Measurements from ENCODE around the gene SLC39A1.
A peak's percentile ranks its signal among the peaks of the same experiment; 100 is the strongest.

Gene SLC39A1

DNA sequence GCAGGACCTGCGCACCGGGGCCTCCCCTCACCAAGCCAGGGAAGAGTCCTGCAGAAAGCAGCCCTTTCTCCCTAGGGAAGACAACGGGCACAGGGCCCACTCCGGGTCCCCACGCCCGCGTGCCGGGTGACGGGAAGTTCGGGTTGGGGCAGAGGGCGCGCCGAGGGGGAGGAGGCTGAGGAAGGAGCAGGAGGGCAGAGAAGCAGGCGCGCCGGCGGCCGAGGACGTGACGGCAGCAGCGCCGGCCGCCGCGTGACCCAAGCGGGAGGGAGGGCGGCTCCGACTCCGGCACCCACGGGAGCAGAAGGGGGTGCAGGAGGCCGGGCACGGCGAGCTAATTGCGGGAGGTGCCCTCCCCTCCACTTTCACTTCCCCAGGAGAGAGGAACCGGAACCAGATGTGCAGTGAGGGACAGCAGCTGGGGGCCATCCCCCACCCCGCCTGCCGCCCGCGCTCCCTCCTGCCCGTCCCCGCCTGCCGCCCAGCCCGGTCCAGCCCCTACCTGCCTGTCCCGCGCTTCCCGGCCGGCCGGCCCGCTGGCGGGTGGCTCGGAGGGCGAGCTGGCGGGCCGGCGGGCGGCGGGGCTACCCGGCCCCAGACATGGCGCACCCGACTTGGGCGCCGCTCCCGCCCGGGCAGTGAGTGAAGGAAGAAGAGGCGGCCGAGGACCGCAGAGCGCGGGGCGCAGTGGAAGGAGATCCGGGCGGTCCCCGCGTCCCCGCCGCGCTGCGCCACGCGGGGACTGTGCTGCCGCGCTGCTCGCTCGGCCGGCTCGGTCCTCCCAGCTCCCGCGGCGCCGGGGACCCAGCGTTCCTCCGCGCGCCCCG, 17.3 kb downstream of the SLC39A1 start:
- no peaks in the 10 kb centered on the region for H3K9me3 Mint-ChIP-seq
- DNase-seq (ENCODE audit: low spot score in 2 of 2) = peak; percentile 61 to 88
- ATAC-seq = peak; percentile 73
- peaks cover 85% of the 10 kb centered on the region for H3K36me3 Mint-ChIP-seq
- H3K27ac Mint-ChIP-seq = peak overlapping the region; percentile 97
- peak overlapping the region; percentile 88 for H3K4me3 Mint-ChIP-seq
- peaks cover 62% of the 10 kb centered on the region for H3K4me1 Mint-ChIP-seq

DNA sequence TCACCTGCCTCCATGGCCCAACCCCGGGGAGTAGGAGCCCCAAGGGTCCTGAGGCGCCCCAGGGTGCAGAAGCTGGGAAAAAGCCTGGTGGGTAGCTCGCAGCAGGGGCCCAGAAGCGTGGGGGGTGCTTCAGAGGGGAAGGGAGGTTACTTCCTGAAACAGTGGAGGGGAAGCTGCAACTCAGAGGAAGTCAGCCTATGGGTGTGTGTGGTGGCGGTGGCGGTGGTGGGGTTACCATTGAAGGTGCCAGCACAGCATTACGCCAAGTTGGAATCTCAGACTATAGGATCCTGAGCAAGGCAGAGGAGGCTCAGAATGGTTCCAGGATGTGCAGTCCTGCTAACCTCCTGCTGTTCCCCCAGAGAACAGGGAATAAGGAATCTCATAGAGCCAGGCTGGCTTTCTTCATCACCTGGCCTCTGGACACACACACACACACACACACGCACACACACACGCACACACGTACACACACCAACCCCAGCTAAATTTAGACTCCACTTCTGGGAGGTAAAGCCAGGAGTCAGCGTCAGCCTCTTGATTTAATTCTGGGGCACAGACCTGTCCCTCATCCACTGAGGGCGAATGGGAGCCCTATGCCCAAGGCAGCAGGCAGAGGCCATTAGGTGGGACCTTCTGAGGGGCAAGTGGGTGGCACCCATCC, 18.1 kb downstream of the SLC39A1 start:
- ATAC-seq (peak; percentile 80), DNase-seq (ENCODE audit: low spot score in 2 of 2) (peak; percentile 47 to 87)
- Mint-ChIP-seq H3K9me3 (no peaks in the 10 kb centered on the region), H3K27ac (peak overlapping the region; percentile 97), H3K36me3 (peaks cover 85% of the 10 kb centered on the region), H3K4me1 (peaks cover 62% of the 10 kb centered on the region), H3K4me3 (peak overlapping the region; percentile 88)

DNA sequence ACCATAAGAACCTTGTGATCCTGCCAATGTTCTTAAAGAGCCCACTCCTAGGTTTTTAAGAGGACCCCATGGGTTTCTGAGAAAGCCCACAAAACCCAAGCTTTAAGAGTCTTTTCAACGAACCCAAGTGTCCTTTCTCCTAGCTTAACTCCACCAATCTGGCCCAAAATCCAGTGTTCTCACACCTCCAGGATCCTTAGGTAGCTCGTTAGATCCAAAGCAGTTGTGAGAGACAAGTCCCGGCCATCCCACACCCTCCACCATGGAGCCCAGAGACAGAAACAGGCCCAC, 18.6 kb downstream of the SLC39A1 start:
- Mint-ChIP-seq H3K4me3 (peak overlapping the region; percentile 88), H3K27ac (peak overlapping the region; percentile 97), H3K4me1 (peaks cover 62% of the 10 kb centered on the region), H3K36me3 (peaks cover 85% of the 10 kb centered on the region), H3K9me3 (no peaks in the 10 kb centered on the region)
- DNase-seq (ENCODE audit: low spot score in 2 of 2) (no peak), ATAC-seq (no peak)

DNA sequence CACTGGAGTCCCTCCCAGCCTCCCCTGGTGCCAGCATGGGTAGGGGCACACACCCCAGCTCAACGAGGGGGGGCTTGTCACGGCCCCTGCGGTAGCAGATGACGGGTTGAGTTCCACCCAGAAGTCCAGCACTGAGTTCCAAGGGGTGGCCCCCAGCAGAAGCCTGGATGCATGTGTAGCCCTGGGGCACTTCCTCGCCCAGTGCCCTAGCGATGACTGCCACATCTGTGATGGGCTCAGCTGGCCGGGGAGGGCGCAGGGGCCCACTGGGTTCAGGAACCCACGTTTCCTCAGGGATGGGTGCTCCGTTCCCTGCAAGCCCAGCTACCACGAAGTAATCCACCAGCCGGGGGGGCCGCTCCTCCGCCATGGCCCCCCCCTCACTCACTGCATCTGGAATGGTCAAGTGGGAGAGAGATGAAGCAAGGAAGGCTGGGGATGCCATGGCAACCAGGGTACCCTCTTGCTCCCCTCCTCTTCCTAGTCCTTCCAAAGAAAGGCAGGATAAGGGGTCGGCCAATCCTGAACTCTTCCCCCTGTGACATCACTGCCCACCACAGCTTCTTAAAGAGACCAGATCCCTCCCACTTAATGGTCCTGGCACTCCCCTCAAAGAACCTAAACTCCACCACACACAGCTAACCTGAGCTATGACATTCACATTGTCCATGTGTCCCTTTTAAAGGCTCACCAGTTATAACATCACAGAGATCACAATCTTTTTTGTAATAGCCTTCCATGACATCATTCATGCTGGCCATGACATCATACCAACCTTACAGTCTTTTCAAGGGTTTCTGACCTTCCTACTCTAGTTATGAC, 19.1 kb downstream of the SLC39A1 start:
- Mint-ChIP-seq H3K27ac (peak overlapping the region; percentile 97), H3K9me3 (no peaks in the 10 kb centered on the region), H3K4me1 (peaks cover 65% of the 10 kb centered on the region), H3K36me3 (peaks cover 87% of the 10 kb centered on the region), H3K4me3 (peak overlapping the region; percentile 88)
- no peak for DNase-seq (ENCODE audit: low spot score in 2 of 2)
- no peak for ATAC-seq

DNA sequence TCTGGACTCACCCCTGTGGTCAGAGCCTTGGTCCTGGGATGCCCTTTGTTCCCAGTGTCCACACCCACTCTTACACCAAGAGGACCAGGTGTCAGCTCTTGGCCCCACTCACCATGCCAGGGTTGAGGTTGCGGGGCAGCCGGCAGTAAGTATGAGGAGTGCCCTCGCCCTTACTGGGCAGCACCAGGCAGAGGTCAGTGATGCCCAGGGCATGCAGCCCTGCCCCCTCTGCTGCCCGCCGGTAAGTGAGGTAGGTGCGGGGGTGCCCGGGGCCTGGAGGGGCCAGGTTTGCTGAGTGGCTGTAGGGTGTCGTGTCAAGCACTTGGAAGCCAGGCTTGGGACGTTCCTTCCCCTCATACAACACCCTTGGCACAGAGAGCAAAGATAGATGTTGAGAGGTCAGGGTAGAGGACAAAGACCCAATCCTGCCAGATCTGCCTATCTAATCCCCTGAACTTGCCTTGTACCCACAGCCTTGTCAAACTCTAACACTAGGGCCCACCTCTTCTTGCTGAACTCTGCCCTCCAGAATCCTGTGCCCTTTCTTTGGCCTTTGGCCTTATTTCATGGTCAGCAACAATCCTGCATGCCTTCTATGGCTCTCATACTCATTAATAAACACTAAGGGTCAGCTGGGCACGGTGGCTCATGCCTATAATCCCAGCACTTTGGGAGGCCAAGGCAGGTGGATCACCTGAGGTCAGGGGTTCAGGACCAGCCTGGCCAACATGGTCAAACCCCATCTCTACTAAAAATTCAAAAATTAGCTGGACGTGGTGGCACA, 20.4 kb downstream of the SLC39A1 start:
- Mint-ChIP-seq H3K9me3 (no peaks in the 10 kb centered on the region), H3K27ac (peak overlapping the region; percentile 26), H3K36me3 (peaks cover 87% of the 10 kb centered on the region), H3K4me1 (peaks cover 59% of the 10 kb centered on the region), H3K4me3 (no peak overlapping the region)
- DNase-seq (ENCODE audit: low spot score in 2 of 2) = no peak
- no peak for ATAC-seq

DNA sequence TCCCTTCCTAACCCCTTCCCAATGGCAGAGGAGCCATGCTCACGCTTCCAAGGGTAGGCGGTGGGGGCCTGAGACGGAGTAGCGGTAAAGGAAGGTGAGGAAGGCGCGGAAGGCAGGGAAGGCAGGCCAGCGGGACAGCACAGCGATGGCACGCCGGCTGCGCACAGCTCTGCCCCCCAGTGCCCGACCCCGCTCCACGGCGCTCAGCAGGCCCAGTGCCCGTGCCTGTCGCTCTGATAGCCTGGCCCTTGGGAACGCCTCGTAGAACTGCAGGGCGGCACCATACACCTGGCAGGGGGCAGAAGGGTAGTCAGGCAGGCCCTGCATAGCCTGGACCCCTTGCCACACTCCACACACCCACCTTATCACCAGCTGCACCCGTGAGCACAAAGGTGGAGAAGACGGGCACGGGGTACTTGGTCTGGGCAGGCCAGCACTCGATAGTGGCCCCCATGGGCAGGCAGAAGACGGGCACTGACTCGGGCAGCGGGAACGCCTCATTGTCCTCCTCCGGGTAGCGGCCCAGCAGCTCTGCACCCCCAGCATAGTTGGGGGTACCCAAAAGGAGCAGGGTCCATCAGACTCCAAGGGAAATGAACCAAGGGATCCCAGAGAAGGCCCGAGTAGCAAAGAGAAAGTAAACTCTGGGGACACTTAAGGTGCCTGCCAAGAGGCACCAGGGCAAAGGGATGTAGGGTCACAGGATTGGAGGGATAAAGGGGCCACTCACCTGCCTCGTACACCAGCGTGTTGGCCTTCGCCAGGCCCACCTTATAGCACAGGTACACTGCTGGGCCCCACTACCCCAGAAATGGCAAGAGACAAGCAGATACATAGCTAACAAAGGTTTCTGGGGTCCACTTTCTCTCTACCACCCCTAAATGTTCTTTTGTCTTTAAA, 21.3 kb downstream of the SLC39A1 start:
- peak overlapping the region; percentile 26 for H3K27ac Mint-ChIP-seq
- no peaks in the 10 kb centered on the region for H3K9me3 Mint-ChIP-seq
- ATAC-seq = no peak
- no peak for DNase-seq (ENCODE audit: low spot score in 2 of 2)
- H3K36me3 Mint-ChIP-seq = peaks cover 87% of the 10 kb centered on the region
- H3K4me3 Mint-ChIP-seq = no peak overlapping the region
- H3K4me1 Mint-ChIP-seq = peaks cover 64% of the 10 kb centered on the region

DNA sequence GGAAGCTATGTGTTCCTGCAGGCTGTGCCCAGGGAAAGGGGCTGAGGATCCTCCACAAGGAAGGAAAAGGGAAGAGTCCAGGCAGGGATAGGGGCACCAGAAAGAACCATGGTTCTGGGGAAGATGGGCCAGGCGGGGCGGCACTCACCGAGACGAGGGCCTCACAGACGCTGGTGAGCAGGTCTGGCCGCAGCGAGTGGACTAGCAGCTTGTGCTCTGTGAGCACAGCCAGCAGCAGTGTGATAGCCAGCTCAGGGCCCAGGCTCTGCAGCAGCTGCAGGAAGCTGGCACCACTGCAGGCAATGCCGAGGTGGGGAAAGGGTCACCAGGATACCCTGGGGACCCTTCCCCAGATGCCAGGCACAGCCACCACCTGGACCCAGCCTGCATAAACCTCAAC, 22.6 kb downstream of the SLC39A1 start:
- ATAC-seq (no peak), DNase-seq (ENCODE audit: low spot score in 2 of 2) (no peak)
- no peaks in the 10 kb centered on the region for H3K9me3 Mint-ChIP-seq
- H3K4me1 Mint-ChIP-seq = peaks cover 67% of the 10 kb centered on the region
- peaks cover 95% of the 10 kb centered on the region for H3K36me3 Mint-ChIP-seq
- H3K27ac Mint-ChIP-seq = peak overlapping the region; percentile 77
- no peak overlapping the region for H3K4me3 Mint-ChIP-seq

DNA sequence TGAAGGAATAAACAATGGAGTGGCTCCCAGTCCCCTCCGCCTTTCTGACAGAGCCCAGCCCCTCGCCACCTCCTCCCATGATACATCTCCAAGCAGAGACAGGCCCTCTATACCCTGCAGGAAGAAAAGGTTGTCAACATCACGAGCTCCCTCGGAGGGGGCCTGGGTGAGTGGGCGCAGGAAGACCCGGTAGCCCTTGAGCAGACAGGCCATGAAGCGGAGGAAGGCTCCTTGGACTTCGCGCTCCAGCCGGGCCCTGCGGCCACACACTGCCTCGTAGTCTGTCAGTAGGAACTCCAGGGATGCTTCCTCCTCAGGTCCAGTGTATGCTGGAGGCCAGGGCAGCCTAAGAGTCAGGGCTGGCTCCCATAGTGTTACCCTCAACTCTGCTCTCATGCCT, 23.9 kb downstream of the SLC39A1 start:
- H3K9me3 Mint-ChIP-seq = no peaks in the 10 kb centered on the region

DNA sequence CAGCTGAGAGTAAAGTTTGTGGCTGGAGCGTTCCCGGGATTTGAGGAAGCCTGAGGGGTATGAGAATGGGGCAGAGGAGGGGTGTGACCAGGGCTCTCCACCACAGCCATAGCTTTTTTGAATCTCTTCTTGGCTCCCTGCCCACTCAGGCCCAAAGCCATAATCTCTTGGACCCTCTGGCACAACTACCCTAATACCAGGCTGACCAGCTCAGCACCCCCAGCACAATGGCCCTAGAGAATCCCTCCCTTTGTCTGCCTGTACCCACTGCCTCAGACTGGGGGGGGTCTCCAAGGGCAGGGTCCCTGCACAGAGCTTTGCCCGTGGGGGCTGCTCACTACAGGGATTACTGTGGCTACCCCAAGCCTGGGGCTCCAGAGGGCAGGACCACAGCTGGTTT, 24.3 kb downstream of the SLC39A1 start:
- DNase-seq (ENCODE audit: low spot score in 2 of 2) (no peak), ATAC-seq (no peak)
- Mint-ChIP-seq H3K27ac (peak overlapping the region; percentile 65), H3K36me3 (peaks cover 95% of the 10 kb centered on the region), H3K4me1 (peaks cover 54% of the 10 kb centered on the region), H3K9me3 (no peaks in the 10 kb centered on the region), H3K4me3 (no peak overlapping the region)

More for the DNA sequence above, 23.9 kb downstream of the SLC39A1 start:
- H3K27ac Mint-ChIP-seq = peak overlapping the region; percentile 65
- peaks cover 95% of the 10 kb centered on the region for H3K36me3 Mint-ChIP-seq
- no peak overlapping the region for H3K4me3 Mint-ChIP-seq
- H3K4me1 Mint-ChIP-seq = peaks cover 59% of the 10 kb centered on the region
- no peak for DNase-seq (ENCODE audit: low spot score in 2 of 2)
- no peak for ATAC-seq

DNA sequence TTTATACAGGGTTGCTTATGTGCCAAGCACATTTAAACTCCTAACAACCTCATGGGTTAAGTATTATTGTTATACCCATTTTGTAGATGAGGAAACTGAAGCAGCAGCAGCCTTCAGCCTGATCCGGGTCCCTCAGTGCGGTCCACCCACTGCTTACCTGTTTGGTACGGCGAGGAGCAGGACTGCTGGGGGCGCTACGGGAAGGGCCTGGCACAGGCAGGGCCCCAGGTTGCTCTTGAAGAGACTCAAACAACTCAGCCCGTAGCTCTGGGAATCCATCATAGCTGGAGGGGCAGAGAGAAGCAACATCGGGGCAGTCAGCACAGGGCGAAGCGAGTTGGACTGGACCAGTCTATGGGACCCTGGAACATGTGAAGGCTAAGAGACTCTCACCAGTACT, 26.0 kb downstream of the SLC39A1 start:
- Mint-ChIP-seq H3K9me3 (no peaks in the 10 kb centered on the region), H3K36me3 (peaks cover 96% of the 10 kb centered on the region), H3K27ac (peak overlapping the region; percentile 48), H3K4me3 (no peak overlapping the region), H3K4me1 (peaks cover 39% of the 10 kb centered on the region)
- ATAC-seq (no peak), DNase-seq (ENCODE audit: low spot score in 2 of 2) (no peak)

DNA sequence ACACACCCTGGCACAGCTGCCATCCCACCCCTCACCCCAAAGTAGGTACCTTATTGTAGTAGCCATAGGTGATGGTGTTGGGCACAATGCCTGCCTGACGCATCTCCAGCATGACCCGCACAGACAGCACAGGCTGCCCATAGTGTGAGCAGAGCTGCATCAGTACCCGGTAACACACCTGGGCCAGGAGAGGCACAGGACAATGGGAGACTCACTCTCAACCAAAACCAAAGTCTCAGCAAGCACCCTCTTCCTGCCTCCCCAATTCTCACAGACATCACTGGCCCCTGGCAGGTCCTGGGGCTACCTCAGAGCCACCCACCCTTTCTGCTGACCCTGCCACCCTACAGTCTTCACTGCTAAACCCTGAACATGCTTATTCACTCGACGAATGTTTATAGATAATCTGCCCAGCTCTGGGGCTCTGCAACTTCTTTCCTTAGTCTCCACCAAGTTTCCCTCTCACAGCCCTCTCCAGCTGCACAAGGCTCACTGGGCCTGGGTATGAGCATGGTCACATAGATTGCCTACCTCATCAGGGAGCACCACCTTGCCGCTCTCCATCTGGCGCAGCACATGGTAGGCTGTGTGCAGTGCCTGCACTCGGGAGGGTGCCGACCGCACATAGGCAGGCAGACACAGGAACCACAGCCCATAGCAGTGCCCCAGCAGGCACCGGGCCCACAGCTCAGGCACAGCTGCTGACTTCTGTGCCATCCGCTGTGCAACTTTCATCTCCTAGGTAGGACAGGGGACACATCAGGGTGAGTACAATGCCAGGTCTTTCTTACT, 27.1 kb downstream of the SLC39A1 start:
- ATAC-seq = no peak
- Mint-ChIP-seq H3K36me3 (peaks cover 99% of the 10 kb centered on the region), H3K4me1 (peaks cover 33% of the 10 kb centered on the region), H3K4me3 (no peak overlapping the region), H3K27ac (peak overlapping the region; percentile 48), H3K9me3 (no peaks in the 10 kb centered on the region)
- no peak for DNase-seq (ENCODE audit: low spot score in 2 of 2)

DNA sequence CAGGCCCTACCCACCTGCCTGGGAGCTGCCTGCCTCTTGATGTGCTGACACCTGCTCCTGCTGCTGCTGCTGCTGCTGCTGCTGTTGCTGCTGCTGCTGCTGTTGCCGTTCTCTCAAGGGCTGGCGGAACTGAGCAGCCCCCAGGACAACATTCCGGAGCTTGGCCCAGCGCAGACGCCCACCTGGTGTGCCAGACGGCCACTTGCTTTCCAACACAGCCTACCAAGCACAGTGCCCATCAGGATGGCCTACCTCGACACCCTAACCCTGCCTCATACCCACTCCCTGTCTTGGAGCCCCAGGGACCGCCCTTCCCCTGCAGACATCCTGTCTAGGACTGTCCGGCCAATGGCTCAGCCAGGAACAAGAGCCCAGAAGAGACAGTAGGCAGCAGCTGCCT, 28.6 kb downstream of the SLC39A1 start:
- ATAC-seq = no peak
- H3K36me3 Mint-ChIP-seq = peaks cover 99% of the 10 kb centered on the region
- H3K9me3 Mint-ChIP-seq = no peaks in the 10 kb centered on the region
- H3K4me3 Mint-ChIP-seq = no peak overlapping the region
- peak overlapping the region; percentile 26 for H3K27ac Mint-ChIP-seq
- peaks cover 18% of the 10 kb centered on the region for H3K4me1 Mint-ChIP-seq
- DNase-seq (ENCODE audit: low spot score in 2 of 2) = no peak

DNA sequence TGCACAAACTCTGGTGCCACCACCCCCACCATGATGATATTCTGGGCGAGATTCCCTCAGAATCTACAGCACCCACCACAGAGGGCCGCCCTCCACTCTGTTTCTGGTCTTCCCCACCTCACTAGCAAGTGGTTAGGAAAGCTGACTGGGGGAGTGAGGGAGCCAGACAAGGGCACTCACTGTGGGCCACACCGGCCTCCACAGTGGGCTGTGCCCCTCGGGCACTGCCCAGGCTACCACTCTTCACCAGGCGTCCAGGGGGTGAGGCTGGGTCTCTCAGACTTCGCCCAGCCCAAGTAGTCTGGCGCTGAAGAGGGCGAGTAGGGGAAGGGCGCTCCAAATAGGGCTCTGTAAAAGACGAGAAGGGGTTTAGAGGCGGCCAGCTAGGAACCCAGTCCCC, 29.4 kb downstream of the SLC39A1 start:
- ATAC-seq = no peak
- peaks cover 16% of the 10 kb centered on the region for H3K4me1 Mint-ChIP-seq
- no peaks in the 10 kb centered on the region for H3K9me3 Mint-ChIP-seq
- H3K27ac Mint-ChIP-seq = peak overlapping the region; percentile 26
- H3K36me3 Mint-ChIP-seq = peaks cover 98% of the 10 kb centered on the region
- DNase-seq (ENCODE audit: low spot score in 2 of 2) = no peak
- no peak overlapping the region for H3K4me3 Mint-ChIP-seq

Data from stimulated activated effector memory CD8-positive, alpha-beta T cell treated with anti-CD3 and anti-CD28 coated beads, Interleukin-12 subunit alpha, Interleukin-12 subunit beta, amount 100 ng/mL, for 72 hours (primary cell).